ENCODE results near the gene GABRR2.

The GABRR2 gene

DNA sequence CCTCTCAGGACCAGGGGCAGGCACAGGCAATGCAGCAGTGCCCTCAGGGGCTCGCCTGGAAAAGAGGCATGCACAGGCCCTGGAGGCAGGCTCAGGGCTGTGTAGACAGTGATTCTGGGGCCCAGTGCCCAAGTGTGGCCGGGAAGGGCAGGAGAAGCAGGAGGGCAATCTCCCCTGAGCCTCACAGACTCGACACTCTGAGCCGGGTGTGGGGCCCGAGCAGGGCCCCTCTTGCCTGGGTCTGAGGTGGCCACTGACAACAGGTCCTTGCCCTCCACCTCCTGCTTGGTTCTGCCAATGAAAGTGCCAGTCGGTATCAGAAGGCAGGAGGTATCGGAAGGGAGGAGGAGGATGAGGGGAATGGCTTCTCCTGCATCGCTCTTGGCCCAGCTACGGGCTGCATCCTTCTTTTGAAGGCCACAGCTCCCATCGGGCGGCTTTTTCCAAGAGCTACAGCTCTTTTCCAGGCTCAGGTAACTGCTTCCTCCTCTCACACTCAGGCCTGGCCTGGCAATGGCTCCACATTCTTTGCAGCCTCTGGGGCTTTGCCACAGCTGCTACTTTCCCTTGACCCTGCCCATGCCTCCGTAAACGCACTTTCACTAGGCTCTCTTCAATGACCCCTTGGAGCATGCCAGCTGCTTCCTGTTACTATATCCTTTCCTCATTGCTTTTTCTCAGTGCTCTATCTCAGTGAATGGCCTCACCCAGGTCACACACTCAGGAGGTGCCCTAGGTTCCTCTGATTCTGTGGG, 24.5 kb downstream of the GABRR2 start:
- DNase-seq (ENCODE audit: low spot score): no peak

DNA sequence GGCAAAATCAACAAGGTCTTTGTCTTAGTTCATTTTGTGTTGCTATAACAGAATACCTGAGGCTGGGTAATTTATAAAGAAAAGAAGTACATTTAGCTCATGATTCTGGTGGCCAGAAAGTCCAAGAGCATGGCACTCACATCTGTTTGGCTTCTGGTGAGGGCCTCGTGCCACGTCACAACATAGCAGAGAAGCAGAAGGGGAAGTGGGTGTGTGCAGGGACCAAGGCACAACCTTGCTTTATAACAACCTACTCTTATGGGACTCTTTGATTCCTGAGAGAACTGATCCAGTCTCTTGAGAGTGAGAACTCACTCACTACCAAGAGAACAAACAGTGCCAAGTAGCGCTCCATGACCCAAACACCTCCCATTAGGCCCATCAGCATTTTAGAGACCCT, 25.4 kb downstream of the GABRR2 start:
- DNase-seq (ENCODE audit: low spot score): no peak

DNA sequence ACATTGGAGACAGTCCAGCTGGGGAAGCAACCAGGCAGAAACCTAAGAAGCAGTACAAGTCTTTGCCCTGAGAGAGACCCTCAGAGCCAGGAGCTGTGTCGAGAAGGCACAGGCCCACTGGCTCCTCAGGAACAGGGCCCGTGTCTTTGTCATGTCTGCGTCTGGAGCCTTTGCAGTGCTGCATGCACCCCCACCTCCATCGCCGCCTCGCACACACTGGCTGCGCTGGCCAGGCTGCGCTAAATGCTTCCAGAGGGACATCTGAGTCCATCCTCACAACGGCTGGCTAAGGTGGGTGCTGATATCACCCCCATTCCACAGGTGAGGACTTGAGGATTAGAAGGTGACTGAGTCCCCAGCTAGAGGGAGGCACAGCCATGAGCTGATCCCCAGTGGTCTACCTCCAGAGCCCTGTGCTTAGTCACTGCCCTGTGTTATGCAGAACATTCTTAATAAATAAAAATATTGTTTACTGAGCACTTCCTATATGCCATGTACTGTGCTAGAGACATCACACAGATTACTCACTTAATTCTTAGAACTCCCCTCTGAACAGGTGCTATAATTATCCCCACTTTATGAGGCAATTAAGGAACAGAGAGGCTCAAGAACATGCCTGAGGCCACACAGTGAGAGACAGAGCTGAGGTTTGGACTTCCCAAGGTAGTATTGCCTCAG, 27.6 kb downstream of the GABRR2 start:
- no peak for DNase-seq (ENCODE audit: low spot score)

DNA sequence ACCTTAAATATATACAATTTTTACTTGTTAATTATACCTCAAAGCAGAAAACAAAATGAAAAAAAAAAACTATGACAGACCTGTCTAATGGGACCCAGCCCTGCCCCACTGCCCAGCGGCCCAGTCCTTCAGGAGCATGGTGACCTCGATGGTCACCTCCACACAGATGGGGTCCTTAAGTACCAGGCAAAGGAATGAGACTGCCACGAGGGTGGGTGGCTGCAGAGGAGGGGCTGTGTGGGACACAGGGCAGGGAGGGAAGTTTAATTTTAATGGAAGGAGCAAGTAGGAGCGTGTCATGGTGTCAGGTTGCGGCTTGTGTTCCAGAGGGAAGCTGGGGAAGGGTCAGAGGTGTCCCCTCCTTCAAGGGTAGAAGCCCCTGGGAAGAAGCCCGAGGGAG, 28.6 kb downstream of the GABRR2 start:
- no peak for DNase-seq (ENCODE audit: low spot score)

DNA sequence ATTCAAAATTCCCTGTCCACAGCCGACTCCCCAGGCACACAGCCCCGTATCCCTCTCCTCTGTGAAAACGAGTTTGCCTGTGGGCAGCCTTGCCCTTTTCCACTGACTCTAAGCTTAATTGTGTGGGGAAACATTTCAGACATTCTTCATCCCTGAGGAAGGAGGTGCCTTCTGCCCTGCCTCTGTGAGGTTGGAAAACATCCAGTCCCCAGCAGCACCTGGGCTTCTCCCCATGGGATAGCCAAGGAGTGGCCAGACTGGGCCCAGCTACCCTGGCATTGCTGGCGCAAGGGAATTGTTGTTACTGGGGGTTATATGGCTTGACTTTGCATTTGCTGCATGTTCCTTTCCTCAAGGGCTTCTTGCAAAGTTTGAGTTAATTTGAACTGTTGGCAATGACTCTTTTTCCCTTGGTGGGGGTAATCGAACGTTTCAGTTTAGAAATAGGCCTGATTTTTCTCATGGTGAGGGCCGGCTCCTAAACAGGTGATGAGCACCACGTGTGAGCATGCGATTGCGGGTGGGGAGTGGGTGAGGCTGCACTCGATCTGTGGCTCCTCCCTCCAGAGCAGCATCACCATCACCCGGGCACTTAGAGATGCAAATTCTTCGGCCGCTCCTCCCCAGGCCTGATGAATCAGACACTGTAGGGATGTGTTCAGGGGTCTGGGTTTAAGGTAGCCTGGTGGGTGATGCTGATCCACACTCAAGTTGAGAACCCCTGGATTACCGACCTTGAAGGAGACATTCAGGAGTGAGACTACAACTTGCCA, 29.9 kb downstream of the GABRR2 start:
- DNase-seq (ENCODE audit: low spot score): no peak

DNA sequence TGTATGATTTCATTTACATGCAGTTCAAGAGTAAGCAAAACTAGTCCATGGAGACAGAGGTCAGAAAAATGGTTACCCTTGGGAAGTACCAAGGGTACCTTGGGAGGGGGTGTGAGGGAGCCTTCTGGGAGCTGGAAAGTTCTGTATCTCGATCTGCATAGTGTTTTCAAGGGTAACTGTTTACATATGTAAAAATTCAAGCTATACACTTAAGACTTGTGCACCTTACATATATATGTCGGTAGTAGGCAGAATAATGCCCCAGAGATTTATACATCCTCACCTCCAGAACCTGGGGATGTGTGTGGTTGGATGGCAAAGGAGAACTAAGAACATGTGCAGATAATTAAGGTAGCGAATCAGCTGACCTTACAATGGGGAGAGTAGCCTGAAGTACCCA, 31.0 kb downstream of the GABRR2 start:
- no peak for DNase-seq (ENCODE audit: low spot score)

DNA sequence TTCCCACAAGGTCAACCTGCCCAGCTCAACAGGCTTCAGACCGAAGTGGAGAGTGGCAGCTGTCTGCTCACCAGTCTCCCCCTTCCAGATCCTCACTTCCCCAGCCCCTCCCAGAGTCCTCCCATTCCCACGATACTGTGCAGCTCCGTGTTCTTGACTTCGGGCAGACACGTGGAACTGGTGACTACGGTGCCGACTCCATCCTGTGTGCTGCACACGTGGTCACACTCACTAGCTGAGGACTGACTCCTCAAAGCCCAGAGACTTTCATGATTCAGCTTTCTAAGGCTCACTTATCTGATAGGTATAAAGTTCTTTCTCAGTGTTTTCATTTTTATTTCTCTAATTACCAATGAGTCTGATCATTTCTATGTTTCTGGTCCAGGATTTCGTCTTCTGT, 32.4 kb downstream of the GABRR2 start:
- DNase-seq (ENCODE audit: low spot score): no peak

DNA sequence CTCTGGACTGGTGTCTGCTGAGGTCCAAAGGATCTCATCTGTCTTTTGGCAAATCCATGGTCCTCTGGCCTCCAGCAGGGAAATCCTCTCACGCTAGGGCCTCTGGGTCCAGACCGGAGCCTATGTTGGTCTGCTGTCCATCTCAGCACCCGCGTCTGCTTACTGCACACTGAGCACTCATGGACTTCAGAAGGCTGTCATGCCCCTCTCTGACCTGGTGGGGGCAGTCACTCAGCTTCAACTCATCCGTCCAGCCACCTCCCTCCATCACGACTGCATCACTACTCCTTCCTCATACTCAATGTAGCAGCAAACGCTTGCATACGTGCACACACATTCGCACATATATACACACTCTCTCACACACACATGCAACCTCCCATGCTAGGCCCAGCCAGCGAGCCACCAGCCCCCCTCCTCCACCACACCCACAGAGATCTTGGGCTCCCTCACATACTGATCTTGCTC, 33.3 kb downstream of the GABRR2 start:
- DNase-seq (ENCODE audit: low spot score): no peak

DNA sequence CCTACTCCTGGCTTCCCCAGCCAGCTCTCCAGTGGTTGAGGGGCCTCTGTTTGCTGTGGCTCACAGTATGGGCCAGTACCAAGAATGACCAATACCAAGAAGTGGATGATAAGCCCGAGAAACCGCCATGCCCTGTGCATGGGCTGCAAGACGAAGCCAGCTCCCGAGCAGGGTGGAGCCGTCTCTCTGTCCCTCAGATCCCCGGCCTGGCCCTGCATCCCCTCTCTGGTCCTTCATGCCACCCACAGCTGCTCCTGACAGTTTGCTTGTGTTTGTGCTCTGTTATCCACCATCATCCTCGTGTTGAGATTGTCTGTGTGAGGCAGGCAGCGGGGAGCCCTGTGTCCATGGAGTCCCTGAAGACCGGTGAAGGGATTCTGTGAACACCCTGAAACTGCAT, 36.1 kb downstream of the GABRR2 start:
- no peak for DNase-seq (ENCODE audit: low spot score)

DNA sequence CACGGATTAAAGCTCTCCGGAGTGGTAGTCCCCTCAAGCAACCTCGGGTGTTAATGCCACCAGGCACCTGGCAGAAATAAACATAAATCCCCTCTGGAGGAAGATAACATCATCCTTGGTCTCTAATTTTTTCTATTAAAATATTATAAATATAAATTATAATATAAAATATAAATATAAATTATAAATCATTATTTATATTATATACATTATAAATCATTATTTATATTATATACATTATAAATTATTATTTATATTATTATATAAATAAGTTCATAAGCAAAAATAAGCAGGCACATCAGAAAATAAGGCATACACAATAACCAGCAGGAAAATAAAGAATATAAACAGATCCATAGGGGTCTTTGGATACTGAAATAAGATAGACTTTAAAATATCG, 39.2 kb downstream of the GABRR2 start:
- no peak for DNase-seq (ENCODE audit: low spot score)

DNA sequence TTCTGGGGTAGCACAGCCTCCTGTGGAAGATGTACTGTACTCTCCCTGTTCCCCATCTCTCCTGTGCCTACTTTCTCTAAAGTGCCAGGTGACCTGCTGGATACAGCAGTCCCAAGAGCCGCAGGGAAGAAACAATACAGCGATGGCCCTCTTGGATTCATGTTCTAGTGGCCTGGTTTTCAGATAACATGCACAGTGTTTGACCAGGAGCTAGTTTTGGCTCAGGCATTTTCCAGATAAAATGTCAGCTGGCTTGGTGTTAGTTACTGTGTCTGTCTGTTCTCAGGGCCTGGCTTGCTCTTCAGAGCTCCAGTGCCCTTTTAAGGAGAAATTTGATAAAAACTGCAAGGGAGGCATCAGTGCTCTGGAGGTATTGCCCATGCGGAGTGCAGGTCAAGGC, 41.3 kb downstream of the GABRR2 start:
- DNase-seq (ENCODE audit: low spot score): no peak

DNA sequence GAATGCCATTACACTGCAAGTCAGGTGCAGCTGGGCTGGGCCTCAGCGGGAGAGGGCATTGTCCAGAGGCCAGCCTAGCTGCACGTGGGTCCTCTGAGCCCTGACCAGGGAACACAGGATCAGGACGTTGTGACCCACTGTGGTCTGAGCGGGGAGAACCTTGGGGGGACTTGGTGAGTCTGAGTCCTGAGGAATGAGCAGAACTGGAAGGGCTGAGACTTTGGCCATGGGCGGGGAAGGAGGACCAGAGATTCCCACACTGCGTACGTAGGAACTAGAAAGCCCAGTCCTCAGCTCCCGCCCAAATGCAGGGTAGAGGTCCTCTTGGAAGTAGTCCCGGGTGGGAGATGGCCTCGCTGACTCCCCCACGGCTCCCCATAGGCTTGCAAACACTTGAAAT, 42.5 kb downstream of the GABRR2 start:
- DNase-seq (ENCODE audit: low spot score): no peak

DNA sequence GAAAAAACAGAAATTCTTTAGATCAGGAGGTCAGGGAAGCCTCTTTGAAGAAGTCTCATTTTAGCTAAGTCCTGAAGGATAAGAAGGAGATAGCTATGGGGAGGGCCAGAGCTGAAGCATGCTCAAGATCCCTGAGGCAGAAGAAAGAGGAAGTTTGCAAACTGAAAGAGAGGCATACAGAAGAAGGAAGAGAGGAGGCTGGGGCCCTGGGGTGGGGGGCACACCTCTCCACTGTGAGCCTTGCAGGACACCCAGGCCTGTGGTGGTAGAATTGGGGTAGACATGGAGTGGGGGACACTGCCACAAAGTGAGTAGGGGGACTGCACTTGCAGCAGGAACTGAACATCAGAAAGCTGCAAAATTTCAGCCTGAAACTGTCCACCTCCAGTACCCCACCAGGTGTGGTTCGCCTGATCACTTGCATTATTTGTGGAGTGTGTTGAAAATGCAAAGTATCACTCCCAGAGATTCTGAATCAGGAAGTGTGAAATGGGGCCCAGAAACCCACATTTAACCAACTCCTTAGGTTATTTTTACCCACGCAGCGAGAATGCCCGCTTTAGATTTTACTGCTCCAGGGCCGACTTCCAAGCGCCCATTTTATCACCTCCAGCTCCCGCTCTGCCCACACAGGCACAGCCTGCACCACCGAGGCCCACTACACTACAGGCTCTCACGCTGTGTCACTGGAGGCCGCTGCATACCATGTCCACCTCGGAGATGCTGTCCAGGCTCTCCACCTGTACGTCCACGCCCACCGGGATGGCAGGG, 44.0 kb downstream of the GABRR2 start:
- DNase-seq (ENCODE audit: low spot score): no peak

DNA sequence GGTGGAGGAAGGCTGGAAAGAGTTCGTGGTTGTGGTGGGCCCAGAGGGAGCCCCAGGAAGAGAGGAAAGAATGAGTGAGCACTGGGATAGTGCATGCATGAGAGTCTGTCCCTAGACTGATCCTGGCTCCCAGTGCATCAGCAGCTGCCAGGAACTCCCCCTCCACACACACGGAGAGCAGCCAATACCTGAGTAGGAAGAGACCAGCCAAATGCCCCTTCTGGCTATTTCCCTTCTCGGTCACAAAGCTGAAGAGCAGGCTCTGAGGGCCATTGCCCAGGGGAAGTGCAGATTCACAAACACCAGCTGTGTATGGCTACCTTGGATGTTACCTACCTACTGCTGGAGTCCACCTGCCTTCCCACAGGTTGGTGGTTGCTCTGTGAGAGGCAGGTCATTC, 45.1 kb downstream of the GABRR2 start:
- no peak for DNase-seq (ENCODE audit: low spot score)

DNA sequence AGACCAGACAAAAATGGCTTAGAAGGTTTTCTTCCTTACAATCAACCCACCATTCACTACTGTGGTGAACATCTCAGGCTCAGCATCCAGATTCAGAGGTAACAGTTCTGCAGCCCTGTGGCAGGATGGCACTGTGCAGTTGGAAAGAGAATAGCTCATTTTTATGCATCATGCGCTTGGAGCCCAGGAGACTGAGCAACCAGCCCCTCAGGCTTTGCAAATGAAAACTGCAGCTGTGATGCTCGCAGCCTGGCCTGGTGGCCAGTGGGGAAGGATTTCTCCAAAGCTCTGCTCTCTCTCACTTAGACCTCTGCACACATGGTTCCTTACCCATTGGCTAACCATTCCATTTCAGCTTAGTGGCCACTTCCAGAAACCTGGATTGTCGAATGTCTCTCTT, 45.8 kb downstream of the GABRR2 start:
- DNase-seq (ENCODE audit: low spot score): no peak

DNA sequence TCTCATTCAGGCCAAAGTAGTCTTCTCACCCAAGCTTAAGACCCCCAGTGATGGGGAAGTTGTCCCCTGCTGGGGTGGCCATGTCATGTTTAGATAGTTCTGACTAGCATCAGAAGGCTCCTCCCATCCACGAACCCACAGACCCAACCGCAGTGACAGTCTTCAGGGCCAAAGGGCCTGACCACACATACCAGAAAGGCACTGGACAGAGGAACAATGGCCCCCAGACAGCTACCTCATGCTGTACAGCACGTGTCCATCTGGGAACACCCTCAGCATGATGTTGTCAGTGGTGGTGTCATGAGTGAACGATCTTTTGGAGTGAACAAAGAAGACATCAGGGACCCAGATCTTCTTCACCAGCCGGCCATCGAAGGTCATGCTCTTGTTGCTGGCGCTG, 46.3 kb downstream of the GABRR2 start:
- no peak for DNase-seq (ENCODE audit: low spot score)

DNA sequence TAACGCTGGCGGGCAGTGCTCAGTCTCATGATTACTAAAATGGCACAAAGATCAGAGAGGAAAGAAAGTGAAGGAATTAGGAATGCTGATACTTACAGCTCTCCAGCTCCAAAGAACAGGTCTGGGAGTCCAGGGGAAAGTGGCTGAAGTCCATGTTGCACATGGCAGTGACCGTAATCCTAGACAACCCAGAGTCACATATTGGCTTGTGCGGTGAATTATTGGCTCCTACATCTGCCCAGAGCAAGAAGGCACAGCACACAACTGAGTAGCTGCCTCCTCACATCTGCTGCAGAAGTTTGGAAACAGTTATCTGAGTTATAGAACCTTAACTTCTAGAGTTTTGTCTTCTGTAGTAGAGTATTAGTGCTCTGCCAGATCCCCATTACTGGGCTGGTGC, 47.2 kb downstream of the GABRR2 start:
- DNase-seq (ENCODE audit: low spot score): no peak

DNA sequence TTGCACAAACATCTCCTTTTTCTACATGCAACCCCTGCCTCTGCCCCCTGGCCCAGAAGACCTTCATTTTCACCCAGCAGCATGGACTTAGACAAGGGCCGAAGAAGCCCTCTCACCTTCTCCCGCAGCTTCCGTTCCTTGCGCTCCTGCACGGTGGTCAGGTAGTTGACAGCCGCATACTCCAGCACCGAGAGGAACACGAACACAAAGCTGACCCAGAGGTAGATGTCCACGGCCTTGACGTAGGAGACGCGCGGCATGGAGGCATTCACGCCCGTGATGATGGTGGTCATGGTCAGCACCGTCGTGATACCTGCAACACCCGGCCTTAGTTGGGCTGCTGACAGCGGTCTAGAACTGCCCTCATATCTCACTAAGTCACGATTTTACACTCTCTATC, 50.8 kb downstream of the GABRR2 start:
- no peak for DNase-seq (ENCODE audit: low spot score)

DNA sequence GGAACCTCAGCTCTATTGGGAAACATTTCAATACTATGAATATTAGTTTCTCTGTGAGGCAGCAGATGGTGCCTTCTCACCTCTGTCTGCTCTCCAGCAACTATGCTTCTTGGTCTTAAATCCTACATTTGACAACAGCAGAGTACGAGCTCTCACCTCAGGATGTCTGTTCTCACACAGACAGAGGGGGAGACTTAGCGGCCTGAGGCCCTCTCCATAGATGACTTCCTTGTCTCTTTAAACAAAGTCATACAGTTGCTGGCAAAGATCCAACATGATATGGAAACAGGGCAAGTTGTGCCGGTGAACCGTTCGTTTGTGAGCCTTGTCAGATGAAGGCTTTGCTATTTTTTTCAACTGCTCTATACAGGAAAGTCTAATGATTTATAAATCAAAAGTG, 54.3 kb downstream of the GABRR2 start:
- no peak for DNase-seq (ENCODE audit: low spot score)

DNA sequence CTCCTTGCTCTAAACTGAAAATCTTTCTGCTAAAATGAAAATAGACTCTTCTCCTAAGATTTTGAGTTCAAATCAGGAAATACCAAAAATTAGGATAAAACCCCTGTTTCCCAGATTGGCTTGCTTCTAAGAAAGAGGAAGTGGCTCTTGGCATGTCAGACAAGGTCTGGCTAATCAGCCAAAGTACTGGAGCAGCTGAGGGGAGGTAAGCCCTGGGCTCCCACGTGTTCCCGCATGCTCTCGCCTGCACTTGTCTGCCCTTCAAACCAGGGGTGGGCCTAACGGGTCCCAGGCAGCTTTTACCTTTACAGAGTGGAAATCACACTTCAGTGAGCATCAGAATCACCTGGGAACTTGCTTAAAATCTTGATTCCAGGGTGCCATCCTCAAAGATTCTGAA, 54.8 kb downstream of the GABRR2 start:
- peak; percentile 10 for DNase-seq (ENCODE audit: low spot score)

DNA sequence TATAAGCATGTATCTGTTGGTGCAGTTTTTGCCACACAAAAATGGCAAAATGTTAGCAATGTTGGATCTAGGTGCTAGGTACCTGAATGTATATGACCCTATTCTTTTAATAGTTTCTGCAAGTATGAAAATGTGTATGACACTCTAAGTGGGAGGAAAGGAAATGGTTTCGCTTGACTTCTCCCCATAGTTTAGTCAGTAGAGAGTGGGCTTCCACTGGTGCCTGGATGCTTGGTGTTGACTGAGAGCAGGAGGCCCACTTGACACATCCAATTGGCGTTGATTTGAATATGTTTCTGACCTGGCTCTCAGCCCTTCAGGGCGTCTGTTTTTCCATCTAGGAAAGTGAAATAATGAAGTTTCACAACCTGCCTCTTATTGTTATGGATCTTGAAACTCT, 56.2 kb downstream of the GABRR2 start:
- DNase-seq (ENCODE audit: low spot score): no peak

DNA sequence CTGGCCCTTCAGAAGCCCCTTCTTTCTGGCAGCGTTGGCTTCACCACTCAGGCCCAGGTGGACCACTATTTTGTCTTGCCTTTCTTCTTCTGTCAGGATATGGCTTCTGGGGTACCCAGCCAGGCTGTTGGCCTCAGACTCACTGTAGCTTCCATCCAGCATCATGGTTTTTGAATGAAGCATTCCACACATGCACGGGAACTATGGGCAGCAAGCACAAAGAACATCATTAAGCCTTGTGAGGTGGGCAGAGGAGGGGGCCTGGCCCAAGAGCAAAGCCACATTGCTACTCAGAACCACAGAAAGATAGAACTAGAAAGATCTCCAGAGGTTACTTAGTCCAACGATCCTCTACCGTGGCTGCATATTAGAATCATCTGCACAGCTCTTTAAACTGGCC, 57.3 kb downstream of the GABRR2 start:
- DNase-seq (ENCODE audit: low spot score): no peak
